Peyer's patch (tissue), 4 donors: Measurements from ENCODE around the gene NPC2.

Experiments
- CTCF ChIP-seq, 6 experiments: fragments of 450-650 bp in 4 of 6; fragments of 200-600 bp in 2 of 6; sonication (generic) in 1 of 6; IDR thresholded peaks; one replicate each; pipeline ENCODE4 v1.5.1; 2017 to 2019; ENCODE audit warnings: antibody characterized with exemption in 6 of 6, mild to moderate bottlenecking in 3 of 6, moderate library complexity in 1 of 6
- POLR2A ChIP-seq, 2 donors: fragments of 450-650 bp; IDR thresholded peaks; one replicate each; pipeline ENCODE4 v1.5.1; 2017; ENCODE audit warnings: antibody characterized with exemption in 2 of 2, mild to moderate bottlenecking in 2 of 2, moderate library complexity in 2 of 2

- no peak for TF ChIP-seq CTCF (IDR thresholded peaks at IDR 0.05)
- TF ChIP-seq POLR2A (IDR thresholded peaks at IDR 0.05), result no peak
Measured at GRCh38 chr14:74501691-74502090, 8.6 kb upstream of the NPC2 start.
